Gastrocnemius medialis (tissue), 4 donors: Measurements from ENCODE around the gene UCK2. TPM values are rescaled to one million over a fixed set of nuclear protein-coding genes. Genes with fewer than 3 reads are reported as not detected.

Source experiments
- ATAC-seq, 2 donors: fragments of 150-250 bp; one replicate each; pipeline ENCODE4 v1.9.1; 2016
- DNase-seq, 2 donors: peaks; one replicate each; pipeline ENCODE4 v3.0.0-alpha.2; 2019
- H3K27ac ChIP-seq, 4 donors: fragments of 200-600 bp; sonication (generic); 1 replicate in 1 of 4; 2 replicates in 3 of 4; pipeline ENCODE4 v1.5.1; 2016 to 2018; ENCODE audit warnings: mild to moderate bottlenecking in 2 of 4, moderate library complexity in 1 of 4
- H3K27me3 ChIP-seq, 3 donors: fragments of 200-600 bp; sonication (generic) in 2 of 3; 1 replicate in 1 of 3; 2 replicates in 2 of 3; pipeline versions ENCODE4 v1.5.1 to v1.6.0; 2016 to 2019; ENCODE audit warnings: mild to moderate bottlenecking in 1 of 3, moderate library complexity in 1 of 3
- H3K36me3 ChIP-seq, 2 donors: fragments of 200-600 bp; sonication (generic) in 1 of 2; one replicate each; pipeline ENCODE4 v1.5.1; 2017 to 2018
- H3K4me1 ChIP-seq, 2 donors: fragments of 200-600 bp; sonication (generic) in 1 of 2; one replicate each; pipeline ENCODE4 v1.5.1; 2016 to 2017; ENCODE audit warnings: mild to moderate bottlenecking in 2 of 2
- H3K4me3 ChIP-seq, 4 donors: fragments of 200-600 bp; sonication (generic) in 3 of 4; 1 replicate in 1 of 4; 2 replicates in 3 of 4; pipeline ENCODE4 v1.5.1; 2016 to 2019; ENCODE audit warnings: mild to moderate bottlenecking in 2 of 4
- H3K9me3 ChIP-seq, 3 donors: fragments of 200-600 bp; sonication (generic) in 2 of 3; 1 replicate in 1 of 3; 2 replicates in 2 of 3; pipeline ENCODE4 v1.5.1; 2016 to 2019
- POLR2A ChIP-seq, 2 donors: fragments of 450-650 bp; IDR thresholded peaks; one replicate each; pipeline ENCODE4 v1.6.1; 2017; ENCODE audit warnings: antibody characterized with exemption in 2 of 2, mild to moderate bottlenecking in 2 of 2, moderate library complexity in 2 of 2
- in situ Hi-C, 4 donors: fragments of 200-750 bp; cut with MboI; loops; one replicate each; pipeline versions ENCODE4 v1.15.0 to v1.8.0; 2017; ENCODE audit warnings: low sequenced_read_pairs in 4 of 4
- intact Hi-C: fragments of 100-400 bp; cut with DNase I; formaldehyde crosslinking; loops from one replicate; pipeline ENCODE4 v1.15.1; 2023; ENCODE audit warnings: low total_unique reads
- total RNA-seq, 4 donors: library from RNA; depleted of rRNA; stranded (reverse); fragments of >200 nt; gene quantifications; one replicate each; pipeline versions ENCODE4 v1.1.0 to v1.2.3, GENCODE V29; 2016
- TF ChIP-seq, protein P1 (sequence below), 5 experiments: fragments of 450-650 bp in 3 of 5; fragments of 200-600 bp in 2 of 5; sonication (generic) in 2 of 5; IDR thresholded peaks in 4 of 5; conservative IDR thresholded peaks in 1 of 5; 1 replicate in 4 of 5; 2 replicates in 1 of 5; pipeline ENCODE4 v1.5.1; 2016 to 2019; ENCODE audit warnings: antibody characterized with exemption in 5 of 5, mild to moderate bottlenecking in 3 of 5, moderate library complexity in 3 of 5

The UCK2 gene
- total RNA-seq, 4 donors from 2014 or later, result 14.0 to 32.7 (median 24.1) TPM

DNA sequence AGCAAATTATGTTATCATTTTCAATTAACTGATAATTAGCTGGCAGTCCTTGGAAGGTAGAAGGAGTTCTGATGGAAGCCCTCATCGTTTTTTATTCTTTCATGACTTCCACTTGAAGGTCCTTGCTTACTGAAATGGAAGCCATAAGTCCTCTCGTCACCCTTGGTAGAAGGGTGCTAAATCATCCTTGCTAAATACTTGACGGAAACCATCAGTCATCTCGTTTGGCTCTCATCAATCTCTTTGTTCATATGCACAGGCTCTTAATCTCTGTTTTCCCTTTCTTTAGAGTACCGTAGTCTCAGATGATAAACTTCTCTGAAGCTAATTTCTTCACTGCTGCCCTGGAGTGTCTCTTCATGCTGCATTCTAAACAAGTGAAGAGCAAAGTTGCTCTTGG, 34.5 kb downstream of the UCK2 start:
- no peak for DNase-seq
- peak overlapping the region; percentile 61 to 79 (median 63) for H3K27ac ChIP-seq
- no peaks in the 10 kb centered on the region for H3K36me3 ChIP-seq
- H3K4me1 ChIP-seq, result peaks cover 43% of the 10 kb centered on the region in 2 donors
- no peaks in the 10 kb centered on the region for H3K27me3 ChIP-seq
- intact Hi-C loops, result loop anchor here (1.0 kb wide), 1 partner anchor 94 kb away; the partner anchor contains the start of gene TMCO1
- in situ Hi-C loops, result no loop called here
- ATAC-seq, result no peak
- TF ChIP-seq, protein P1, sequence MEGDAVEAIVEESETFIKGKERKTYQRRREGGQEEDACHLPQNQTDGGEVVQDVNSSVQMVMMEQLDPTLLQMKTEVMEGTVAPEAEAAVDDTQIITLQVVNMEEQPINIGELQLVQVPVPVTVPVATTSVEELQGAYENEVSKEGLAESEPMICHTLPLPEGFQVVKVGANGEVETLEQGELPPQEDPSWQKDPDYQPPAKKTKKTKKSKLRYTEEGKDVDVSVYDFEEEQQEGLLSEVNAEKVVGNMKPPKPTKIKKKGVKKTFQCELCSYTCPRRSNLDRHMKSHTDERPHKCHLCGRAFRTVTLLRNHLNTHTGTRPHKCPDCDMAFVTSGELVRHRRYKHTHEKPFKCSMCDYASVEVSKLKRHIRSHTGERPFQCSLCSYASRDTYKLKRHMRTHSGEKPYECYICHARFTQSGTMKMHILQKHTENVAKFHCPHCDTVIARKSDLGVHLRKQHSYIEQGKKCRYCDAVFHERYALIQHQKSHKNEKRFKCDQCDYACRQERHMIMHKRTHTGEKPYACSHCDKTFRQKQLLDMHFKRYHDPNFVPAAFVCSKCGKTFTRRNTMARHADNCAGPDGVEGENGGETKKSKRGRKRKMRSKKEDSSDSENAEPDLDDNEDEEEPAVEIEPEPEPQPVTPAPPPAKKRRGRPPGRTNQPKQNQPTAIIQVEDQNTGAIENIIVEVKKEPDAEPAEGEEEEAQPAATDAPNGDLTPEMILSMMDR (IDR thresholded peaks at IDR 0.05 in 4 of 5, conservative IDR thresholded peaks at IDR 0.05 in 1 of 5), result no peak
- no peak for TF ChIP-seq POLR2A (IDR thresholded peaks at IDR 0.05)
- no peak overlapping the region for H3K4me3 ChIP-seq
- H3K9me3 ChIP-seq, result no peaks in the 10 kb centered on the region

DNA sequence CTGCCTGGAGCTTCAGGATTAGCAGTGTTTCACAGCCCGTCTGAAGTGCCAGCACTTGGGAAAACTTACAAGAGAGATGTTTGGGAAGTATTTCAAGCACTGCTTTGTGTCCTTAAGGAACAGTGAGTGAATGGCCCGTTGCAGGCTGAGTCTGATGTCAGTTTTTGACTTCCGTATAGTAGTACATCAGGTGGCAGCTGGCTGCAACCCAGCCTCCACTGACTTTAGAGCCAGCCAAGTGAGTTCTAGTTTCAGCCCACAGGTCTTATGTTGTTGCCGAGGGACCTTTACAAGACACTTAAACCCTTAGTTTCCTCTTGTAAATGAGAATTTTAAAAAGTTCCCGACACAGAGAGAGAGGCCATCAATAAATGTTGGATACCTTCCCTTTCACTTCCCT, 35.0 kb downstream of the UCK2 start:
- Histone ChIP-seq H3K4me1 (peaks cover 37% of the 10 kb centered on the region in 2 donors), H3K27me3 (no peaks in the 10 kb centered on the region), H3K36me3 (no peaks in the 10 kb centered on the region), H3K27ac (peak overlapping the region; percentile 61 to 79 (median 63)), H3K9me3 (no peaks in the 10 kb centered on the region), H3K4me3 (no peak overlapping the region)
- ATAC-seq (peak; percentile 84 to 87), DNase-seq (peak; percentile 57 to 71)
- intact Hi-C loops (loop anchor here (1.0 kb wide), 1 partner anchor 94 kb away; the partner anchor contains the start of gene TMCO1), in situ Hi-C loops (no loop called here)
- no peak for TF ChIP-seq POLR2A (IDR thresholded peaks at IDR 0.05)
- TF ChIP-seq, protein P1 (IDR thresholded peaks at IDR 0.05 in 4 of 5, conservative IDR thresholded peaks at IDR 0.05 in 1 of 5), result no peak

DNA sequence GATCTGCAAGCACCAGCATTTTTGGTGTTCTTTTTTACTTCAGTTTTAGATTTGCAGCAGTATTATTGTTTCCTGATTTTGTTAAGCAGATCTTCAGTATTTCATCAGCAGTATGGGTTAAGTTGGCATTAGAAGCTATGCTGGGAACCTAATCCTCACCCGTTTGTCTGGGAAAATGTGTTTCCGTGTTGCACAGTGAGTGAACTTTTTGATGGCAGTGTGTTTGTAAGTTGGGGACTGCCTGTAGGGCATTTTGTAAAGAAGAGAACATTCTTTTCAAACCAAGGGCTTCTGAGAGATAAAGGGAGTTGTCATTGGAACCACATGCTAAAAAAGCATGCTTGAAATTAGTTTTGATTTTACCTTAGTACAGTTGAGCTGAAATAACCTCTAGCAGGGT, 35.9 kb downstream of the UCK2 start:
- in situ Hi-C loops, result no loop called here
- H3K27me3 ChIP-seq, result no peaks in the 10 kb centered on the region

DNA sequence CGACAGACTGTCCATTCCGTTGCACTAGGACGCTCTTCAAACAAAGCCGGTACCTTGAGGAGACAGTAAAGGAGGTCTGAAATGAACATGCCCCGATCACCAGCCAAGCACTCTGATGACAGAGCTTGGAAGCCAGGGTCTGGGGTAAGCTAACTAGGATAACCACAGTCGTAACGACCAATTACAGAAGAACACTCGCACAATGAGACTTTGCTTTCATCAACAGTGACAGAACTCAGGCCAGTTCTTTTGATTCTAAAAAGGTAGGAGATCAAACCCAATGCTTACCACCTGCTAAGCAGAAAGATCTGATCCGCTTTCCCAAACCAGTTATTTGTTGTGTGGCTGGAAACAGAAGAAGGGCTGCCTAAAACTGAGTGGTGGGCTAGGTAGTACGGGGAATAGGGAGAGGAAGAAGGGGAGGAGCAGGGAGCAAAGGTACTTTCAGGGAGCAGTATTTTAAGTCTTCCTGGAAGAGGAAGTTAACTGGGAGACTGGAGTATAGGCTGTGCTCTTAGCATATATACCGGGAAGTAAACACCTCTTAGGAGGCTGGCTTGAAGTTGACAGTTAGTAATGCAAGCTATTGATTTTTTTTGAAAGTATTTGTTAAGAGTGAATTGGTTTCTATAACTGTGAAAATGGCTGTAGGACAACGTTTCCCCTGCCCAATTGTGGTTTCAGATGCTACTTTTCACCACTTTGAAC, 38.4 kb downstream of the UCK2 start:
- in situ Hi-C loops (no loop called here), intact Hi-C loops (no loop called here)
- DNase-seq (no peak), ATAC-seq (no peak)
- Histone ChIP-seq H3K4me3 (no peak overlapping the region), H3K27ac (no peak overlapping the region), H3K27me3 (no peaks in the 10 kb centered on the region), H3K9me3 (no peaks in the 10 kb centered on the region), H3K36me3 (no peaks in the 10 kb centered on the region), H3K4me1 (peaks cover 18 to 19% of the 10 kb centered on the region in 2 donors)
- no peak for TF ChIP-seq POLR2A (IDR thresholded peaks at IDR 0.05)

More for the DNA sequence above, 35.9 kb downstream of the UCK2 start:
- Histone ChIP-seq H3K9me3 (no peaks in the 10 kb centered on the region), H3K4me3 (no peak overlapping the region), H3K4me1 (peaks cover 28% of the 10 kb centered on the region in 2 donors), H3K36me3 (no peaks in the 10 kb centered on the region), H3K27ac (no peak overlapping the region)
- intact Hi-C loops, result no loop called here
- ATAC-seq (no peak), DNase-seq (no peak)
- TF ChIP-seq, protein P1 (IDR thresholded peaks at IDR 0.05 in 4 of 5, conservative IDR thresholded peaks at IDR 0.05 in 1 of 5), result no peak
- TF ChIP-seq POLR2A (IDR thresholded peaks at IDR 0.05), result no peak

DNA sequence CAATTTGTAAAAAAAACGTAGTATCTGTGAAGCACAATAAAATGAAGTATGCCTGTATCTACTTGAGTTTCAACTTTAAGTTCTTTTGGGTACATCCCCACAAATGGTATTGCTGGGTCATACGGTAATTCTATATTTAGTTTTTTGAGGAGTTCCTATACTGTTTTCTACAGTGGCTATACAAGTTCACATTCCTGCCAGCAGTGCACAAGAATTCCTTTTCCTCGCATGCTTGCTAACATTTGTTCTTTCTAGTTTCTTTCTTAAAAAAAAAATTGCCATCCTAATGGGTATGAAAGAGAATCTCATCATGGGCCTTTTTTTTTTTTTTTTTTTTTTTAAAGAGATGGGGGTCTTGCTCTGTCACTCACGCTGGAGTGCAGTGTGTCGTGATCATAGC, 41.9 kb downstream of the UCK2 start:
- Histone ChIP-seq H3K27me3 (no peaks in the 10 kb centered on the region), H3K9me3 (no peaks in the 10 kb centered on the region), H3K4me1 (peaks cover 6 to 8% of the 10 kb centered on the region in 2 donors), H3K36me3 (no peaks in the 10 kb centered on the region), H3K4me3 (no peak overlapping the region), H3K27ac (no peak overlapping the region)
- intact Hi-C loops (no loop called here), in situ Hi-C loops (no loop called here)
- TF ChIP-seq, protein P1 (IDR thresholded peaks at IDR 0.05 in 4 of 5, conservative IDR thresholded peaks at IDR 0.05 in 1 of 5), result no peak
- ATAC-seq, result no peak
- DNase-seq, result no peak
